Spinal cord (tissue), 10 donors: ENCODE data around the gene MITF. TPM values are rescaled to one million over a fixed set of nuclear protein-coding genes. Genes with fewer than 3 reads are reported as not detected.

Source experiments
- DNase-seq, 6 donors: peaks; one replicate each; pipeline versions ENCODE4 v3.0.0 to v3.0.0-alpha.2; 2013 to 2015; ENCODE audit warnings: low spot score in 6 of 6, low read depth in 4 of 6
- H3K27ac ChIP-seq: one replicate; pipeline ENCODE4 v1.5.1; 2013; ENCODE audit warnings: low read depth, low read length, control low read depth
- H3K27me3 ChIP-seq: one replicate; pipeline ENCODE4 v1.6.1; 2013; ENCODE audit warnings: low read length; ENCODE audit not compliant: control insufficient read depth, insufficient read depth
- H3K36me3 ChIP-seq: one replicate; pipeline ENCODE4 v1.6.1; 2013; ENCODE audit warnings: low read length; ENCODE audit not compliant: control insufficient read depth, insufficient read depth
- H3K4me1 ChIP-seq: one replicate; pipeline ENCODE4 v1.6.1; 2013; ENCODE audit warnings: low read length; ENCODE audit not compliant: control insufficient read depth, insufficient read depth
- H3K4me3 ChIP-seq: one replicate; pipeline ENCODE4 v1.5.1; 2013; ENCODE audit warnings: low read depth, low read length, control low read depth
- H3K9me3 ChIP-seq: one replicate; pipeline ENCODE4 v1.6.1; 2013; ENCODE audit warnings: low read length; ENCODE audit not compliant: control insufficient read depth, insufficient read depth
- WGBS: methylation state at CpG from one replicate; pipeline ENCODE4 v1.1.5; 2013; ENCODE audit warnings: missing lambda C conversion rate; ENCODE audit not compliant: insufficient coverage; 5-methylcytosine and 5-hydroxymethylcytosine counted together
- polyA plus RNA-seq, 2 donors: library from polyadenylated mRNA; unstranded; fragments of 120-200 nt; gene quantifications; one replicate each; pipeline ENCODE4 v1.2.1, GENCODE V29; 2013; ENCODE audit not compliant: insufficient read length in 2 of 2
- total RNA-seq, 2 donors: library from RNA; depleted of rRNA in 1 of 2; stranded (reverse); fragments of 120-200 nt in 1 of 2; fragments of >200 nt in 1 of 2; gene quantifications; one replicate each; pipeline versions ENCODE4 v1.2.3 to v1.2.4, GENCODE V29; 2013 to 2014
- donor health status: healthy.

Gene MITF
- total and polyA plus RNA-seq, 4 donors = 4.5 to 11.7 (median 9.0) TPM

GRCh38 chr3:69766638-69767037 is 27.4 kb downstream of the MITF start:
- Histone ChIP-seq H3K4me1 (peaks cover 3% of the 10 kb centered on the region), H3K9me3 (no peaks in the 10 kb centered on the region), H3K4me3 (no peak overlapping the region), H3K36me3 (no peaks in the 10 kb centered on the region), H3K27me3 (no peaks in the 10 kb centered on the region), H3K27ac (no peak overlapping the region)
- DNase-seq = no peak
- WGBS = no CpG with 5 or more reads among the region's 3 CpGs

- Histone ChIP-seq H3K36me3 (no peaks in the 10 kb centered on the region), H3K27me3 (no peaks in the 10 kb centered on the region), H3K4me3 (no peak overlapping the region), H3K27ac (no peak overlapping the region), H3K9me3 (no peaks in the 10 kb centered on the region), H3K4me1 (peaks cover 3% of the 10 kb centered on the region)
- 50% methylated on average over 5 of the region's 5 CpGs for WGBS
- peak in 3 of 6 donors; percentile 14 to 47 (median 34) for DNase-seq
These were observed 28.3 kb downstream of the MITF start for GRCh38 chr3:69767571-69767970.

DNA sequence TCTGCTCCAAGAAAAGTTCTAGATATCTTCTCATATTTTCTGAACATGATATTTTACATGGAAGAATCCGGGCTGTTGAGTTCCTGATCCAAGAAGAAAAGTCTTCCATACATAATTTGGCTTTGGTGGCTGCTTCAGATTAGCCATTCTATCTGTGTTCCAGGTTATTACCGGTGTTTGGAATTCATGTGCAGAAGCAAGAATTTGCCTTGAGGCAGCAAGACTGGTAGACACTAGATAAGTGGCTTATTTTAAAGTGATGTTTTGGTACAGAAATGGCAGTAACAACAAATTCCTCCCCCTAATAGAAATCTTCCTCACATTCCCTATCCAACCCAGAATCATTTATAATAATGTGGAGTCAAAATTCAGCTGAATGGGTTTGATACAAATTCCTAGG is 29.2 kb downstream of the MITF start:
- Histone ChIP-seq H3K9me3 (no peaks in the 10 kb centered on the region), H3K27ac (no peak overlapping the region), H3K27me3 (no peaks in the 10 kb centered on the region), H3K36me3 (no peaks in the 10 kb centered on the region), H3K4me3 (no peak overlapping the region), H3K4me1 (peaks cover 3% of the 10 kb centered on the region)
- DNase-seq = no peak
- WGBS = 100% methylated on average over 1 of the region's 2 CpGs

DNA sequence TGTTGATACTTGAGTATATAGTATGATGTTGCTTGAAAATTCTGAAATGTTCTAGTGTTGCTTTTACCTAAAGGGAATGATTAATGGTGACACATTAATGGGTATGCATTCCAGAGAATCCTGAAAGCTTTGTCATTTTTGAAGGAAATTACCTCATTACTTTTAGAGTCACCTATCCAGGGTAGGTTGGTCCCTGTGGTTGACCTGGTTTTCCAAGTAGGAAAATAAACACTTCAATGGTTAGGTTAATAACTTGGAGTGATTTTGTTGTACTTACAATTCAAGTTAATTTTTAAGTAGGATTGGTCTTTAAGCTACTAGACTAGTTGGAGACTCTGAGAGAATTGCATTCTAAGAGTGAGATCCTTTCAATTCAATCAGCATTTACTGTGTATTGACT is 31.0 kb downstream of the MITF start:
- Histone ChIP-seq H3K36me3 (no peaks in the 10 kb centered on the region), H3K4me1 (peaks cover 3% of the 10 kb centered on the region), H3K27ac (no peak overlapping the region), H3K4me3 (no peak overlapping the region), H3K27me3 (no peaks in the 10 kb centered on the region), H3K9me3 (no peaks in the 10 kb centered on the region)
- DNase-seq = no peak

GRCh38 chr3:69770976-69771634 is 31.8 kb downstream of the MITF start:
- peak in 1 of 6 donors; percentile 28 for DNase-seq
- Histone ChIP-seq H3K36me3 (no peaks in the 10 kb centered on the region), H3K27me3 (no peaks in the 10 kb centered on the region), H3K4me3 (no peak overlapping the region), H3K27ac (no peak overlapping the region), H3K4me1 (peaks cover 3% of the 10 kb centered on the region), H3K9me3 (no peaks in the 10 kb centered on the region)
- 80% methylated on average over 1 of the region's 6 CpGs for WGBS

GRCh38 chr3:69772152-69772867 is 33.0 kb downstream of the MITF start:
- no CpG with 5 or more reads among the region's 2 CpGs for WGBS
- Histone ChIP-seq H3K36me3 (no peaks in the 10 kb centered on the region), H3K4me3 (no peak overlapping the region), H3K9me3 (no peaks in the 10 kb centered on the region), H3K27ac (no peak overlapping the region), H3K4me1 (peaks cover 3% of the 10 kb centered on the region), H3K27me3 (no peaks in the 10 kb centered on the region)
- no peak for DNase-seq

- no peak for DNase-seq
- WGBS = no CpG with 5 or more reads among the region's 1 CpG
- Histone ChIP-seq H3K4me3 (no peak overlapping the region), H3K27ac (no peak overlapping the region), H3K9me3 (no peaks in the 10 kb centered on the region), H3K27me3 (no peaks in the 10 kb centered on the region), H3K36me3 (no peaks in the 10 kb centered on the region), H3K4me1 (no peaks in the 10 kb centered on the region)
These were observed 34.8 kb downstream of the MITF start for GRCh38 chr3:69774029-69774428.

DNA sequence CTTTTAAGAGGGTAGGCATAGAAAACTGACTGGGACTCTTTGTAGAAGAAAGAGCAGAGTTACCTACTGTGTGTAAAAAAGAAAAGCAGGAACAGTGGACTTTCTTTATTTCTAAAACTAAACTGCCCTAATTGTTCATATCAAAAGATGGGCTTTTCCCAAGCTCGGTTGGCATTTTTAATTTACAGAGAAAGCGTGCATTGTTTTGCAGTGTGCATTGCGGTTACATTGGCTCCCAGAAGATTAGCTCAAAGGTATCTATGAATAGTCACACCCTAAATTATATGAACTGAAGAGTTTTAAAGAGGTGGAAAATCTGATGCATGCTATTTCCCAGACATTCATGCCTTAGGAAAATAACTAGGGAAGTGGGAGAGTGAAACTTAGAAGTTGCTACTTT is 36.5 kb downstream of the MITF start:
- Histone ChIP-seq H3K4me3 (no peak overlapping the region), H3K9me3 (no peaks in the 10 kb centered on the region), H3K36me3 (no peaks in the 10 kb centered on the region), H3K4me1 (no peaks in the 10 kb centered on the region), H3K27me3 (no peaks in the 10 kb centered on the region), H3K27ac (no peak overlapping the region)
- no CpG with 5 or more reads among the region's 3 CpGs for WGBS
- no peak for DNase-seq

DNA sequence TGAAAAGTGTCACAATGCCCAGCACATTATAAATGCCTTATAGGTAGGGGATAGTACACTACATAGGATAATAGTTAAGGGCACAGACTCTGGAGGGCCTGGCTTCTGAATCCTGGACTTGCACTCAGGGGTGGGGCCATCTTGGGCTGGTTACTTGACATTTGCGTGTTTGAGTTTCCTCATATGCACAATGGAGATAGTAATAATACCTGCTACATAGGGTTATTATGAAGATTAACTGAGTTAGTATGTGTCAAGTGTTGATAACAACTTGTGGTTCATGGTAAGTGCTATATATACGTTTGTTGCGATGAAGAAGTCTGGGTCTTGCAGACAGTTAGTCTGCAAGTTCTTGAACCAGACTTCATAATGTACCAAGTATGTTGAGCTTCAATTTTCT is 37.0 kb downstream of the MITF start:
- no peak for DNase-seq
- Histone ChIP-seq H3K36me3 (no peaks in the 10 kb centered on the region), H3K9me3 (no peaks in the 10 kb centered on the region), H3K27ac (no peak overlapping the region), H3K4me3 (no peak overlapping the region), H3K4me1 (no peaks in the 10 kb centered on the region), H3K27me3 (no peaks in the 10 kb centered on the region)
- 100% methylated on average over 1 of the region's 3 CpGs for WGBS

DNA sequence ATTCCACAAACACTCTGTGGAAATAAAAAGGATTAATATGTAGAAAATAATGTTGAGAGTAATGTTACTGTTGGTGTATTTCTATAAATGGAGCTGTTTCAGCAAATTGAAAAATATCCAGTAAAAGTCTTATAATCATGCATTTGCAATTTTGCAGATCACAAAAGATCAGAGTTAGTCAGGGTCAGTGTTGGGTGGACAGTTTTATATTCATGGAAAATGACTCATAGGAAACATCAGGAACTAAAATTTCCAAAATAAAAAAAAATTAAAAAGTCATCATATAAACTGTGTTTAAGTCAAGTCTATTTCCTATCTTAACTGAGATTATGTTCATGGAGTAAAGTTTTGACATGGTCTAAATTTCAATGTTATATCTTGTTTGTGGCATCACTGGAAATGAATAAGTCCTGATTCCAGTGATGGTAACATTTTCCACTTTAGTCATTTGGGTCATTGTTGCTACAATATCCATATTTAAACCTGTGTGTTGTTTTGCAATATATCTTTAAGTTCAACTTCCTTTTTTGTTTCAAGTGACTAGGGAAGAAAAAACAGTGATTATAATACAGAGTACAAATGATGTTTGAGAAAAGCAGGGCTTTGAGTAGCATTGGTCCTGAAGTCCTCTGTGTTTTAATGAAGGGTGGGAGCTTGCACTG is 37.8 kb downstream of the MITF start:
- no peak for DNase-seq
- Histone ChIP-seq H3K4me3 (no peak overlapping the region), H3K27ac (no peak overlapping the region), H3K9me3 (no peaks in the 10 kb centered on the region), H3K27me3 (no peaks in the 10 kb centered on the region), H3K4me1 (no peaks in the 10 kb centered on the region), H3K36me3 (no peaks in the 10 kb centered on the region)
